ENCODE measurements around the gene LGR6.

LGR6 gene

DNA sequence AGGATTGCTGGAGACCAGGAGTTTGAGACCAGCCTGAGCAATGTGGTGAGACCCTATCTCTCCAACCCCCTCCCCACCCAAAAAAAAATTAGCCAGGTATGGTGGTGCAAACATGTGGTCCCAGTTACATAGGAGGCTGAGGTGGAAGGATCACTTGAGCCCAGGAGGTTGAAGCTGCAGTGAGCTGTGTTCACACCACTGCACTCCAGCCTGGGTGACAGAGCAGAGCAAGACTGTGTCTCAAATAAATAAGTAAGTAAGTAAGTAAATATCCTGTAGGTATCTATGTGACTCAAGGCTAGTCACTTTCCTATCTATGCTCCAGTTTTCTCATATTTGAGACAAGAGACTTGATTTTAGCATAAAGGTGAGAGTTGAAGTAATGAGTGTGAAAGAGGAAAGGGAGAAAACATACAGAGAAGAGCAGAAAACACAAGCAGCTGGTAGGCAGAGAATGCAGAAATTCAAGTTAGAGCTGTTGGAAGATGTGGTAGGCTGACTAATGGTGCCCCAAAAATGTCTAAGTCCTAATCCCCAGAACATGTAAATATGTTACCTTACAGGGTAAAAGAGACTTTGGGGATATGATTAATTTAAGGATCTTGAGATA, 162.4 kb downstream of the LGR6 start:
- H3K27ac ChIP-seq (ENCODE audit: insufficient read depth, low read depth, low read length, poor library complexity, severe bottlenecking), result no peak overlapping the region
- no peak overlapping the region for H3K4me3 ChIP-seq (ENCODE audit: insufficient read depth, low read depth, low read length)
- H3K4me1 ChIP-seq (ENCODE audit: control insufficient read depth, insufficient read depth, low read length), result no peaks in the 10 kb centered on the region
- no peaks in the 10 kb centered on the region for H3K36me3 ChIP-seq (ENCODE audit: control insufficient read depth, insufficient read depth, low read length)
- H3K27me3 ChIP-seq (ENCODE audit: control insufficient read depth, insufficient read depth, low read length, poor library complexity, severe bottlenecking), result no peaks in the 10 kb centered on the region
- H3K9me3 ChIP-seq (ENCODE audit: control insufficient read depth, low read length), result no peaks in the 10 kb centered on the region

GRCh38 chr1:202357506-202357905, 163.9 kb downstream of the LGR6 start:
- H3K4me1 ChIP-seq (ENCODE audit: control insufficient read depth, insufficient read depth, low read length), result no peaks in the 10 kb centered on the region

DNA sequence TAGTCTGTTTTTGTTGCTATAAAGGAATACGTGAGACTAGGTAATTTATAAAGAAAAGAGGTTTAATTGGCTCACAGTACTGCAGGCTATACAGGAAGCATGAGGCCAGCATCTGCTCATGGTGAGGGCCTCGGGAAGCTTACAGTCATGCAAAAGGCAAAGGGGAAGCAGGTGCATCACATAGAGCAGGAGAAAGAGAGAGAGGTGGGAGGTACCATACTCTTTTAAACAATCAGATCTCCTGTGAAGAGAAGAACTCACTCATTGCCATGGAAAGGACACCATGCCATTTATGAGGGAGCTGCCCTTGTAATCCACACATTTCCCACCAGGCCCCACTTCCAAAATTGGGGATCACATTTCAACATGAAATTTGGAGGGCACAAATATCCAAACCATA, 167.6 kb downstream of the LGR6 start:
- WGBS, 2 experiments, result 83 to 91% methylated on average over 2 of the region's 2 CpGs
- H3K9me3 ChIP-seq (ENCODE audit: control insufficient read depth, low read length), result no peaks in the 10 kb centered on the region
- H3K27ac ChIP-seq (ENCODE audit: insufficient read depth, low read depth, low read length, poor library complexity, severe bottlenecking), result no peak overlapping the region
- no peaks in the 10 kb centered on the region for H3K4me1 ChIP-seq (ENCODE audit: control insufficient read depth, insufficient read depth, low read length)
- H3K27me3 ChIP-seq (ENCODE audit: control insufficient read depth, insufficient read depth, low read length, poor library complexity, severe bottlenecking), result no peaks in the 10 kb centered on the region
- H3K4me3 ChIP-seq (ENCODE audit: insufficient read depth, low read depth, low read length), result no peak overlapping the region
- no peaks in the 10 kb centered on the region for H3K36me3 ChIP-seq (ENCODE audit: control insufficient read depth, insufficient read depth, low read length)

More at GRCh38 chr1:202357506-202357905, 163.9 kb downstream of the LGR6 start:
- H3K27ac ChIP-seq (ENCODE audit: insufficient read depth, low read depth, low read length, poor library complexity, severe bottlenecking), result no peak overlapping the region
- no peaks in the 10 kb centered on the region for H3K9me3 ChIP-seq (ENCODE audit: control insufficient read depth, low read length)
- H3K4me3 ChIP-seq (ENCODE audit: insufficient read depth, low read depth, low read length), result no peak overlapping the region
- H3K27me3 ChIP-seq (ENCODE audit: control insufficient read depth, insufficient read depth, low read length, poor library complexity, severe bottlenecking), result no peaks in the 10 kb centered on the region
- no peaks in the 10 kb centered on the region for H3K36me3 ChIP-seq (ENCODE audit: control insufficient read depth, insufficient read depth, low read length)

- no peaks in the 10 kb centered on the region for H3K27me3 ChIP-seq (ENCODE audit: control insufficient read depth, insufficient read depth, low read length, poor library complexity, severe bottlenecking)
- no peaks in the 10 kb centered on the region for H3K36me3 ChIP-seq (ENCODE audit: control insufficient read depth, insufficient read depth, low read length)
- no peaks in the 10 kb centered on the region for H3K9me3 ChIP-seq (ENCODE audit: control insufficient read depth, low read length)
- 48 to 53% methylated on average over 3 of the region's 3 CpGs for WGBS, 2 experiments
- H3K4me1 ChIP-seq (ENCODE audit: control insufficient read depth, insufficient read depth, low read length), result no peaks in the 10 kb centered on the region
- no peak overlapping the region for H3K27ac ChIP-seq (ENCODE audit: insufficient read depth, low read depth, low read length, poor library complexity, severe bottlenecking)
- no peak overlapping the region for H3K4me3 ChIP-seq (ENCODE audit: insufficient read depth, low read depth, low read length)
Observed at GRCh38 chr1:202361701-202362100, 168.1 kb downstream of the LGR6 start.

DNA sequence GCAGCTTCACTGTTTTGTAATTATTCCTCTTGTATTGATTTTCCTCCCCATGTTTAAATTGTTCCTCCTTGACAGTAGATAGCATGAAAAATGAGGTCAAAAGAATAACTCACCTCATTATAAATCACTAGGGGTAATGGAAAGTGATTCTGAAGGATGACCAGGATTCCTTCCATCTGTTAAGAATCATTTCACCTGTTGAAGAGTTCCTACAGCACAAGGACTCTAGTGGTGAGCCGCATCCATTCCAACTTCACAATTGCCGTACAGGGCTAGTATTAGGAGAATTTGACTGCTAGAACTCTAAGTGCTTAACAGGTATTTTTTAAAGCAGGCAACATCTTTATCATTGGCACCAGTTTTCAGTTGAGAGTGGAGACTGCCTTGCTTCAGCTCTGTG, 168.6 kb downstream of the LGR6 start:
- WGBS, 2 experiments, result 82 to 86% methylated on average over 2 of the region's 2 CpGs

DNA sequence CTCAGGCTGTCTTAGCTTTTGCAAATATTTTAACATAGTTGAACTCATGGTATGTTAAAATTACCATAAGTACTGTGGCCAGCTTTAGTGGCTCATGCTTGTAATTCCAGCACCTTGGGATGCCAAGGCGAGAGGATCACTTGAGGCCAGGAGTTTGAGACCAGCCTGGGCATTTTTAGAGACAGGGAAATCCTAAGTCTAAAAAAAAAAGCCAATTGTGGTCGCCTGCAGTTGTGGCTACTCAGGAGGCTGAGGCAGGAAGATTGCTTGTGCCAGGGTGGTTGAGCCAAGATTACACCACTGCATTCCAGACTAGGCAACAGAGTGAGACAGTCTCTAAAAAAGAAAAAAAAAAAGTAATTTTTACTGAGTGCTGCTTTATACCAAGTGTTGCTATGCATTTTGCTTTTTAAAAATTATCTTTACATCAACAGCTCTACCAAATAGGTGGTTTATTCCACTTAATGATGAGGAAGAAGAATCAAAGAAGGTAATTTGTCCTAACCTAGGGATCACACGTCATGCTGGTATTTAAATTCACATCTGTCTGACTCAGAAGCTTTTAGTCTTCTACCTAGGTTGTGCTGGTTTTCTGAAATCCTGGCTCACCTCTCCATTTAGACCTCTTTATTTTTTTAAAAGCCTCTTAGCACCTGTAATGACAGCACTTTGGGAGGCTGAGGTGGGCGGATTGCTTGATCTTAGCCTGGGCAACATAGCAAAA, 171.7 kb downstream of the LGR6 start:
- Histone ChIP-seq H3K36me3 (ENCODE audit: control insufficient read depth, insufficient read depth, low read length) (no peaks in the 10 kb centered on the region), H3K9me3 (ENCODE audit: control insufficient read depth, low read length) (no peaks in the 10 kb centered on the region)
- 79 to 80% methylated on average over 4 of the region's 4 CpGs for WGBS, 2 experiments

More for the DNA sequence above, 168.6 kb downstream of the LGR6 start:
- no peak overlapping the region for H3K27ac ChIP-seq (ENCODE audit: insufficient read depth, low read depth, low read length, poor library complexity, severe bottlenecking)
- no peak overlapping the region for H3K4me3 ChIP-seq (ENCODE audit: insufficient read depth, low read depth, low read length)
- no peaks in the 10 kb centered on the region for H3K4me1 ChIP-seq (ENCODE audit: control insufficient read depth, insufficient read depth, low read length)
- no peaks in the 10 kb centered on the region for H3K9me3 ChIP-seq (ENCODE audit: control insufficient read depth, low read length)
- H3K27me3 ChIP-seq (ENCODE audit: control insufficient read depth, insufficient read depth, low read length, poor library complexity, severe bottlenecking), result no peaks in the 10 kb centered on the region
- no peaks in the 10 kb centered on the region for H3K36me3 ChIP-seq (ENCODE audit: control insufficient read depth, insufficient read depth, low read length)

GRCh38 chr1:202367271-202367670, 173.7 kb downstream of the LGR6 start:
- no peak overlapping the region for H3K27ac ChIP-seq (ENCODE audit: insufficient read depth, low read depth, low read length, poor library complexity, severe bottlenecking)
- H3K27me3 ChIP-seq (ENCODE audit: control insufficient read depth, insufficient read depth, low read length, poor library complexity, severe bottlenecking), result no peaks in the 10 kb centered on the region
- no peak overlapping the region for H3K4me3 ChIP-seq (ENCODE audit: insufficient read depth, low read depth, low read length)
- no peaks in the 10 kb centered on the region for H3K9me3 ChIP-seq (ENCODE audit: control insufficient read depth, low read length)
- H3K36me3 ChIP-seq (ENCODE audit: control insufficient read depth, insufficient read depth, low read length), result no peaks in the 10 kb centered on the region
- WGBS, 2 experiments, result 93 to 100% methylated on average over 1 of the region's 1 CpG
- H3K4me1 ChIP-seq (ENCODE audit: control insufficient read depth, insufficient read depth, low read length), result no peaks in the 10 kb centered on the region

More for the DNA sequence above, 171.7 kb downstream of the LGR6 start:
- no peak overlapping the region for H3K4me3 ChIP-seq (ENCODE audit: insufficient read depth, low read depth, low read length)
- H3K27me3 ChIP-seq (ENCODE audit: control insufficient read depth, insufficient read depth, low read length, poor library complexity, severe bottlenecking), result no peaks in the 10 kb centered on the region
- no peak overlapping the region for H3K27ac ChIP-seq (ENCODE audit: insufficient read depth, low read depth, low read length, poor library complexity, severe bottlenecking)
- H3K4me1 ChIP-seq (ENCODE audit: control insufficient read depth, insufficient read depth, low read length), result no peaks in the 10 kb centered on the region
